Endodermal cell (in vitro differentiated cells): ENCODE results near the gene TRPV5. TPM values are rescaled to one million over a fixed set of nuclear protein-coding genes. Genes with fewer than 3 reads are reported as not detected.

ENCODE experiments used
- DNase-seq: peaks from one replicate; pipeline ENCODE4 v3.0.0-alpha.2; 2017
- H3K27ac ChIP-seq: 2 replicates; pipeline ENCODE4 v1.5.1; 2013; ENCODE audit warnings: mild to moderate bottlenecking, low read depth, low read length, moderate library complexity
- H3K27me3 ChIP-seq: 2 replicates; pipeline ENCODE4 v1.6.1; 2013; ENCODE audit warnings: mild to moderate bottlenecking, low read length, moderate library complexity; ENCODE audit not compliant: insufficient read depth, control insufficient read depth, poor library complexity, severe bottlenecking
- H3K36me3 ChIP-seq: 2 replicates; pipeline ENCODE4 v1.7.0; 2013; ENCODE audit warnings: mild to moderate bottlenecking, low read length, moderate library complexity; ENCODE audit not compliant: control insufficient read depth, insufficient read depth
- H3K4me1 ChIP-seq: one replicate; pipeline ENCODE4 v1.7.0; 2013; ENCODE audit warnings: low read length; ENCODE audit not compliant: control insufficient read depth, insufficient read depth
- H3K4me3 ChIP-seq: 2 replicates; pipeline ENCODE4 v1.5.1; 2013; ENCODE audit warnings: mild to moderate bottlenecking, low read length, moderate library complexity
- H3K9ac ChIP-seq: 2 replicates; pipeline ENCODE4 v1.6.1; 2013; ENCODE audit warnings: mild to moderate bottlenecking, low read length, moderate library complexity; ENCODE audit not compliant: poor library complexity, severe bottlenecking; ENCODE audit errors: extremely low read depth
- H3K9me3 ChIP-seq: 2 replicates; pipeline ENCODE4 v1.6.1; 2013; ENCODE audit warnings: mild to moderate bottlenecking, low read length, moderate library complexity; ENCODE audit not compliant: control insufficient read depth
- H3K27ac Mint-ChIP-seq: 2 replicates; pipeline ENCODE4 v1.8.0; 2020; ENCODE audit warnings: mixed read lengths
- H3K27me3 Mint-ChIP-seq: 2 replicates; pipeline ENCODE4 v1.8.0; 2021; ENCODE audit warnings: mild to moderate bottlenecking, mixed read lengths; ENCODE audit not compliant: insufficient read depth
- H3K36me3 Mint-ChIP-seq: 2 replicates; pipeline ENCODE4 v1.8.0; 2020; ENCODE audit warnings: low read depth, mixed read lengths
- H3K4me1 Mint-ChIP-seq: 2 replicates; pipeline ENCODE4 v1.8.0; 2020; ENCODE audit warnings: mixed read lengths
- H3K4me3 Mint-ChIP-seq: 2 replicates; pipeline ENCODE4 v1.8.0; 2020; ENCODE audit warnings: mild to moderate bottlenecking, moderate library complexity, mixed read lengths
- H3K9me3 Mint-ChIP-seq: 2 replicates; pipeline ENCODE4 v1.8.0; 2020; ENCODE audit warnings: mild to moderate bottlenecking, mixed read lengths
- WGBS, 2 experiments: methylation state at CpG; one replicate each; pipeline versions ENCODE4 v1.1.5 to v1.1.7; 2013; ENCODE audit warnings: missing lambda C conversion rate in 2 of 2, mixed read lengths in 1 of 2; ENCODE audit not compliant: insufficient coverage in 1 of 2, insufficient read length in 1 of 2; 5-methylcytosine and 5-hydroxymethylcytosine counted together
- total RNA-seq, 2 donors: library from RNA; stranded (reverse); fragmentation: NEBNext Ultra II Directional in 1 of 2; extraction: Animal tissue kit (Norgen Biotek cat#: 25700) in 1 of 2; gene quantifications; 2 replicates in 1 of 2; 3 replicates in 1 of 2; pipeline ENCODE4 v1.2.1, GENCODE V29; 2021
- TF ChIP-seq, protein P1 (sequence below): fragments of 200-600 bp; sonication (generic); conservative IDR thresholded peaks from 2 replicates; pipeline ENCODE4 v1.5.0; 2021; ENCODE audit warnings: antibody characterized with exemption, mild to moderate bottlenecking

Gene TRPV5
- total RNA-seq, 2 donors from 2014 or later, result 0.15 to 0.22 TPM

DNA sequence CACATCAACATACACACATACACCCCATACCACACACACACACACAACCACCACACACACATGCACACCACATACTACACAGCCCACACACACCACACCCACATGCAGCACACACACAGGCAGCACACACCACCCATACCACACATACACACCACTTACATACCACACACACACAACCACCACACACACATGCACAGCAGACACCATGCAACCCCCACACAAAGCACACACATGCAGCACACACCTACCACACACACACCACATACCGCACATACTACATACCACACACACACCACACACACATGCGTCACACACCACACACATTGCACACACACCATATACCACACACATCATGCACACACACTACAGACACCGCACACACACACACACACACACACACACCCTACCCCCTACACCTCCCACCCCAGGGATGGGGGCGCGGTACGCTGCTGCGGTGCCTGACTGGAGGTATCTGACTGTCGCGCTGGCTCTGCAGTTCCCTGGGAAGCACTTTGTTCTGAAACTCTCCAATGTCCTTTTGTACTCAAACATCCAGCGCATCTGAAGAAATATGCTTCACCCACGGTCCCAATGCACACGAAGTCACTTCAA, 42.6 kb downstream of the TRPV5 start:
- no peaks in the 10 kb centered on the region for H3K36me3 ChIP-seq
- no peak overlapping the region for H3K4me3 Mint-ChIP-seq
- peaks cover 4% of the 10 kb centered on the region for H3K9me3 Mint-ChIP-seq
- peaks cover 28% of the 10 kb centered on the region for H3K27me3 Mint-ChIP-seq
- H3K9me3 ChIP-seq, result no peaks in the 10 kb centered on the region
- WGBS, 2 experiments, result 91% methylated on average over 5 to 12 of the region's 12 CpGs
- H3K9ac ChIP-seq, result no peak overlapping the region
- no peaks in the 10 kb centered on the region for H3K27me3 ChIP-seq
- no peaks in the 10 kb centered on the region for H3K4me1 ChIP-seq
- H3K27ac Mint-ChIP-seq, result no peak overlapping the region
- peaks cover 15% of the 10 kb centered on the region for H3K4me1 Mint-ChIP-seq
- no peak for DNase-seq
- H3K4me3 ChIP-seq, result no peak overlapping the region
- H3K36me3 Mint-ChIP-seq, result no peaks in the 10 kb centered on the region
- no peak overlapping the region for H3K27ac ChIP-seq
- TF ChIP-seq, protein P1, sequence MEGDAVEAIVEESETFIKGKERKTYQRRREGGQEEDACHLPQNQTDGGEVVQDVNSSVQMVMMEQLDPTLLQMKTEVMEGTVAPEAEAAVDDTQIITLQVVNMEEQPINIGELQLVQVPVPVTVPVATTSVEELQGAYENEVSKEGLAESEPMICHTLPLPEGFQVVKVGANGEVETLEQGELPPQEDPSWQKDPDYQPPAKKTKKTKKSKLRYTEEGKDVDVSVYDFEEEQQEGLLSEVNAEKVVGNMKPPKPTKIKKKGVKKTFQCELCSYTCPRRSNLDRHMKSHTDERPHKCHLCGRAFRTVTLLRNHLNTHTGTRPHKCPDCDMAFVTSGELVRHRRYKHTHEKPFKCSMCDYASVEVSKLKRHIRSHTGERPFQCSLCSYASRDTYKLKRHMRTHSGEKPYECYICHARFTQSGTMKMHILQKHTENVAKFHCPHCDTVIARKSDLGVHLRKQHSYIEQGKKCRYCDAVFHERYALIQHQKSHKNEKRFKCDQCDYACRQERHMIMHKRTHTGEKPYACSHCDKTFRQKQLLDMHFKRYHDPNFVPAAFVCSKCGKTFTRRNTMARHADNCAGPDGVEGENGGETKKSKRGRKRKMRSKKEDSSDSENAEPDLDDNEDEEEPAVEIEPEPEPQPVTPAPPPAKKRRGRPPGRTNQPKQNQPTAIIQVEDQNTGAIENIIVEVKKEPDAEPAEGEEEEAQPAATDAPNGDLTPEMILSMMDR, result no peak

DNA sequence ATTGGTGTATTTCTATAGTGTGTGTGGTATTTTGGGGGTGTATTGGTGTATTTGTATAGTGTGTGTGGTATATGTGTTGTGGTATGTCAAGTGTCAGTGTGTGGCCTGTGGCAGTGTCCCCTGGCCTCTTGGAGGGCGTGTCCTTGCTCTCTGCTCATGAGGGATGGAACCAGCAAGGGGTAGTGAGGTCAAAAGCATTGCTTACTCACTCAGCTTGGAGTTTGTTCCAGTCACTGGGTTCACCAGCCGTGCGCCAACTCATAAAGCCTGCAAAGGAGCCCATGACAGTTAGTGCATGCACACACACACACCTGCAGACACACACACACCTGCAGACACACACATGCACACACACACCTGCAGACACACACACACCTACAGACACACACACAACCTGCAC, 43.7 kb downstream of the TRPV5 start:
- Histone ChIP-seq H3K4me1 (no peaks in the 10 kb centered on the region), H3K9ac (no peak overlapping the region), H3K36me3 (no peaks in the 10 kb centered on the region), H3K4me3 (no peak overlapping the region), H3K9me3 (no peaks in the 10 kb centered on the region), H3K27ac (no peak overlapping the region), H3K27me3 (no peaks in the 10 kb centered on the region)
- Mint-ChIP-seq H3K4me1 (peaks cover 14% of the 10 kb centered on the region), H3K27me3 (peaks cover 27% of the 10 kb centered on the region), H3K27ac (no peak overlapping the region), H3K36me3 (no peaks in the 10 kb centered on the region), H3K9me3 (peaks cover 4% of the 10 kb centered on the region), H3K4me3 (no peak overlapping the region)
- WGBS, 2 experiments, result 86% methylated on average over 3 of the region's 3 CpGs; no CpG with 5 or more reads in 1 of the 2 experiments
- peak; percentile 19 for DNase-seq
- TF ChIP-seq, protein P1, result no peak

DNA sequence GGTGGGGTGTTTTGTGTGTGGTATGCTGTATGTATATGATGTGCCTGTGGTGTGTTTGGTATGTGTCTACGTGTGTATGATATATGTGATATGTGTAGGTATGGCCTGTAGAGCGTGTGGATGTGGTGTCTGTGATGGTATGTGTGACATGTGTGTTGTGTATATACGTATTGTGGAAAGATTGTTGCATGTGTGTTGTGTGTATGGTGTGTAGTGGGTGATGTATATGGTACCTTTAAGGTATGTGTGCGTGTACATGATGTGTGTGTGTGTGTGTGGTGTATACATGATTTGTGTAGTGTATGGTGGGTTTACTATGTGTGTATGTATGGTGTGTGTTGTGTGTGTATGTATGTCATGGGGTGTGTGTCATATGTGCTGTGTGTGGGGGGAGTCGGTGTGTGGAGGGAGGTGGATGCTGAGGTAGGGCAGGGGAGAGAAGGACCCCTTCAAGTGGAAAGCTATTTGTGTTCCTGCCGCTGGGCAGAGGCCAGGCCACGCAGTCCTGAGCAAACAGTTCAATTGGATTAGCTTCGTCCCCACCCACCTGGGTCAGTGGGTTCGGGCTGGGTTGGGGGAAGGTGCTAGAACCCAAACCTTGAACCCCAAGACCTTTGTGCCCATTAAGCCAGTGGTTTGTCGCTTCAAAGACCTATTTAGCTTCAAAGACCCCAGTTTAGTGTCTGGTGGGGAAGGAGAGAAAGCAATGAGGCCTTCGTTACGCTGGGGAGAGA, 46.1 kb downstream of the TRPV5 start:
- Histone ChIP-seq H3K9ac (no peak overlapping the region), H3K36me3 (no peaks in the 10 kb centered on the region), H3K27me3 (no peaks in the 10 kb centered on the region), H3K9me3 (no peaks in the 10 kb centered on the region), H3K4me3 (no peak overlapping the region), H3K4me1 (no peaks in the 10 kb centered on the region), H3K27ac (no peak overlapping the region)
- Mint-ChIP-seq H3K27ac (no peak overlapping the region), H3K9me3 (peaks cover 4% of the 10 kb centered on the region), H3K4me1 (peaks cover 8% of the 10 kb centered on the region), H3K27me3 (peaks cover 21% of the 10 kb centered on the region), H3K4me3 (no peak overlapping the region), H3K36me3 (no peaks in the 10 kb centered on the region)
- TF ChIP-seq, protein P1, result no peak
- peak; percentile 24 for DNase-seq
- 86 to 93% methylated on average over 7 to 12 of the region's 12 CpGs for WGBS, 2 experiments
